H1 (cell line): ENCODE measurements around the gene HSPA1L. TPM values are rescaled to one million over a fixed set of nuclear protein-coding genes. Genes with fewer than 3 reads are reported as not detected.

ENCODE experiments used
- CTCF ChIA-PET: fragments of 300-600 bp; sonication (Branson Sonifier 250); formaldehyde crosslinking; loops from one replicate; lab custom pipeline; 2021; ENCODE audit not compliant: partially characterized antibody; lab: Charles Lee
- POLR2A ChIA-PET: fragments of 300-600 bp; sonication (Branson Sonifier 250); formaldehyde crosslinking; loops from one replicate; lab custom pipeline; 2021; ENCODE audit warnings: inconsistent platforms; ENCODE audit not compliant: partially characterized antibody; lab: Charles Lee
- DNase-seq, 2 experiments: peaks; one replicate each; pipeline versions ENCODE4 v3.0.0 to v3.0.0-alpha.2; 2010 to 2022; ENCODE audit warnings: low spot score in 2 of 2, low read depth in 1 of 2, mixed read lengths in 1 of 2
- FAIRE-seq: peaks from 2 replicates; lab custom pipeline; 2011; peaks lifted over from hg19 to GRCh38; lab: Jason Lieb, UNC
- H2AFZ ChIP-seq: 2 replicates; pipeline ENCODE4 v1.8.1; 2012; ENCODE audit warnings: low read length, inconsistent platforms
- H2AK5ac ChIP-seq: 2 replicates; pipeline ENCODE4 v1.6.1; 2013; ENCODE audit warnings: low read depth, low read length
- H2BK120ac ChIP-seq: replicated peaks from 2 replicates; pipeline ENCODE3; 2013; ENCODE audit warnings: low read depth, low read length, inconsistent platforms
- H2BK12ac ChIP-seq: 2 replicates; pipeline ENCODE4 v1.6.1; 2013; ENCODE audit warnings: low read depth, low read length
- H2BK15ac ChIP-seq: 2 replicates; pipeline ENCODE4 v1.6.1; 2013; ENCODE audit warnings: low read length
- H2BK20ac ChIP-seq: 2 replicates; pipeline ENCODE4 v1.6.1; 2013; ENCODE audit warnings: low read length
- H2BK5ac ChIP-seq: 2 replicates; pipeline ENCODE4 v1.6.1; 2013; ENCODE audit warnings: low read depth, low read length
- H3K14ac ChIP-seq: 2 replicates; pipeline ENCODE4 v1.6.1; 2013; ENCODE audit warnings: inconsistent platforms; ENCODE audit not compliant: insufficient read length
- H3K18ac ChIP-seq: 2 replicates; pipeline ENCODE4 v1.6.1; 2013; ENCODE audit warnings: low read length; ENCODE audit errors: extremely low read depth
- H3K23ac ChIP-seq: 2 replicates; pipeline ENCODE4 v1.6.1; 2013; ENCODE audit warnings: inconsistent platforms; ENCODE audit not compliant: insufficient read length
- H3K23me2 ChIP-seq: 2 replicates; pipeline ENCODE4 v1.6.1; 2013; ENCODE audit warnings: low read depth, low read length
- H3K27ac ChIP-seq: 2 replicates; pipeline ENCODE4 v1.6.1; 2011; ENCODE audit warnings: low read depth, low read length, inconsistent platforms
- H3K27me3 ChIP-seq, 4 experiments: replicated peaks in 1 of 4; 1 replicate in 1 of 4; 2 replicates in 3 of 4; pipeline versions ENCODE4 v1.6.1 to v1.8.1; 2011 to 2013; ENCODE audit warnings: low read length in 3 of 4, mild to moderate bottlenecking in 3 of 4, inconsistent platforms in 2 of 4, mixed read lengths in 2 of 4, moderate library complexity in 1 of 4; ENCODE audit not compliant: control insufficient read depth in 3 of 4, insufficient read depth in 3 of 4; ENCODE audit errors: extremely low read depth in 1 of 4
- H3K36me3 ChIP-seq, 4 experiments: 2 replicates each; pipeline versions ENCODE4 v1.6.1 to v1.8.1; 2011 to 2013; ENCODE audit warnings: mild to moderate bottlenecking in 4 of 4, low read length in 3 of 4, moderate library complexity in 2 of 4, control low read depth in 1 of 4, inconsistent platforms in 1 of 4; ENCODE audit not compliant: insufficient read depth in 4 of 4, control insufficient read depth in 2 of 4
- H3K4ac ChIP-seq: replicated peaks from 2 replicates; pipeline ENCODE3; 2013; ENCODE audit warnings: low read length, low read depth, mixed read lengths, inconsistent platforms; ENCODE audit not compliant: insufficient read length
- H3K4me1 ChIP-seq, 4 experiments: replicated peaks in 1 of 4; 1 replicate in 1 of 4; 2 replicates in 3 of 4; pipeline versions ENCODE4 v1.6.1 to v1.8.1; 2011 to 2013; ENCODE audit warnings: low read length in 3 of 4, inconsistent platforms in 2 of 4, mixed read lengths in 1 of 4; ENCODE audit not compliant: insufficient read depth in 4 of 4, control insufficient read depth in 3 of 4
- H3K4me2 ChIP-seq, 2 experiments: 2 replicates each; pipeline versions ENCODE4 v1.6.1 to v1.8.1; 2011 to 2013; ENCODE audit warnings: low read depth in 2 of 2, low read length in 2 of 2, control low read depth in 1 of 2, inconsistent platforms in 1 of 2, mild to moderate bottlenecking in 1 of 2; ENCODE audit not compliant: insufficient read depth in 1 of 2
- H3K4me3 ChIP-seq, 4 experiments: fragments of 200-600, 300-600 bp in 1 of 4; sonication (generic), shearing (Covaris generic), sonication (Bioruptor Twin) in 1 of 4; 2 replicates each; pipeline versions ENCODE4 v1.5.1 to v1.8.1; 2011 to 2016; ENCODE audit warnings: low read length in 4 of 4, low read depth in 3 of 4, control low read depth in 2 of 4, inconsistent platforms in 2 of 4, mild to moderate bottlenecking in 2 of 4, mixed read lengths in 1 of 4, moderate library complexity in 1 of 4; ENCODE audit not compliant: insufficient read depth in 2 of 4; ENCODE audit errors: extremely low read depth in 1 of 4
- H3K56ac ChIP-seq: replicated peaks from 2 replicates; pipeline ENCODE3; 2013; ENCODE audit warnings: low read depth, mild to moderate bottlenecking, mixed read lengths, low read length, inconsistent platforms; ENCODE audit not compliant: insufficient read length
- H3K79me1 ChIP-seq: 2 replicates; pipeline ENCODE4 v1.6.1; 2013; ENCODE audit warnings: low read depth, low read length, control low read depth
- H3K79me2 ChIP-seq, 2 experiments: 2 replicates each; pipeline versions ENCODE4 v1.6.1 to v1.8.1; 2012 to 2013; ENCODE audit warnings: low read length in 2 of 2, mild to moderate bottlenecking in 2 of 2, inconsistent platforms in 1 of 2; ENCODE audit not compliant: insufficient read depth in 2 of 2, control insufficient read depth in 1 of 2
- H3K9ac ChIP-seq, 4 experiments: replicated peaks in 1 of 4; 1 replicate in 1 of 4; 2 replicates in 3 of 4; pipeline versions ENCODE4 v1.6.1 to v1.8.1; 2011 to 2013; ENCODE audit warnings: low read depth in 3 of 4, low read length in 3 of 4, control low read depth in 2 of 4, mild to moderate bottlenecking in 2 of 4, moderate library complexity in 2 of 4, inconsistent platforms in 1 of 4; ENCODE audit errors: extremely low read depth in 1 of 4
- H3K9me3 ChIP-seq, 2 experiments: 2 replicates each; pipeline versions ENCODE4 v1.6.1 to v1.8.1; 2012 to 2013; ENCODE audit warnings: mild to moderate bottlenecking in 2 of 2, moderate library complexity in 2 of 2, control low read depth in 1 of 2, inconsistent platforms in 1 of 2, low read depth in 1 of 2, low read length in 1 of 2, mixed read lengths in 1 of 2; ENCODE audit not compliant: insufficient read depth in 2 of 2
- H4K20me1 ChIP-seq, 2 experiments: replicated peaks in 1 of 2; 2 replicates each; pipeline versions ENCODE3 to v1.8.1; 2011 to 2013; ENCODE audit warnings: inconsistent platforms in 2 of 2, low read length in 2 of 2, mild to moderate bottlenecking in 1 of 2; ENCODE audit not compliant: insufficient read depth in 2 of 2, control insufficient read depth in 1 of 2
- H4K5ac ChIP-seq: 2 replicates; pipeline ENCODE4 v1.6.1; 2013; ENCODE audit warnings: low read length, low read depth, mixed read lengths, inconsistent platforms; ENCODE audit not compliant: insufficient read length
- H4K8ac ChIP-seq: 2 replicates; pipeline ENCODE4 v1.8.0; 2013; ENCODE audit warnings: mild to moderate bottlenecking, moderate library complexity, low read length, inconsistent platforms; ENCODE audit not compliant: insufficient read depth; ENCODE audit errors: extremely low read depth
- H4K91ac ChIP-seq: replicated peaks from 2 replicates; pipeline ENCODE3; 2013; ENCODE audit warnings: low read length, mixed read lengths, inconsistent platforms; ENCODE audit not compliant: insufficient read length
- CTCF ChIP-seq, 3 experiments: IDR thresholded peaks; 1 replicate in 2 of 3; 2 replicates in 1 of 3; pipeline versions ENCODE4 v1.5.1 to v1.6.1; 2011; ENCODE audit warnings: low read length in 3 of 3, mild to moderate bottlenecking in 3 of 3, inconsistent platforms in 2 of 3, low read depth in 1 of 3, moderate library complexity in 1 of 3; ENCODE audit not compliant: insufficient read depth in 1 of 3; ENCODE audit errors: control extremely low read depth in 1 of 3
- NRF1 ChIP-seq: IDR thresholded peaks from 2 replicates; pipeline ENCODE4 v1.6.1; 2011; ENCODE audit warnings: mild to moderate bottlenecking, low read depth, low read length, improper control_type of control experiment
- WGBS, 2 experiments: shearing (Covaris generic) in 1 of 2; methylation state at CpG; one replicate each; pipeline versions ENCODE4 v1.1.6 to v1.1.7; 2013 to 2015; ENCODE audit warnings: low lambda C conversion rate in 2 of 2, mixed read lengths in 2 of 2, inconsistent platforms in 1 of 2, low coverage in 1 of 2, missing lambda C conversion rate in 1 of 2; ENCODE audit not compliant: insufficient replicate concordance in 2 of 2, insufficient coverage in 1 of 2, insufficient read length in 1 of 2; ENCODE audit errors: extremely low coverage in 1 of 2, missing lambda C conversion rate in 1 of 2; 5-methylcytosine and 5-hydroxymethylcytosine counted together
- polyA plus RNA-seq, 7 experiments: library from polyadenylated mRNA; depleted of rRNA in 3 of 7; stranded (reverse) in 5 of 7; unstranded in 2 of 7; fragments of >200 nt in 5 of 7; fragments of 200-250 nt in 2 of 7; gene quantifications; 1 replicate in 5 of 7; 2 replicates in 1 of 7; 4 replicates in 1 of 7; pipeline versions ENCODE4 v1.2.1 to v1.2.3, GENCODE V29; 2011 to 2013; ENCODE audit warnings: missing spikeins in 2 of 7, mixed read lengths in 2 of 7
- total RNA-seq: library from RNA; stranded (reverse); fragmentation: NEBNext Ultra II Directional; extraction: Animal tissue kit (Norgen Biotek cat#: 25700); gene quantifications from 2 replicates; pipeline ENCODE4 v1.2.1, GENCODE V29; 2021
- TF ChIP-seq, protein P1 (sequence below): IDR thresholded peaks from 2 replicates; pipeline ENCODE4 v1.6.1; 2011; ENCODE audit warnings: low read depth, mild to moderate bottlenecking, low read length; ENCODE audit not compliant: insufficient read depth

HSPA1L gene
- total and polyA plus RNA-seq, 2 of the 8 experiments (the other 6 are each of a cell fraction or from before 2014, with no cell fraction given), result 1.00 to 1.9 TPM

DNA sequence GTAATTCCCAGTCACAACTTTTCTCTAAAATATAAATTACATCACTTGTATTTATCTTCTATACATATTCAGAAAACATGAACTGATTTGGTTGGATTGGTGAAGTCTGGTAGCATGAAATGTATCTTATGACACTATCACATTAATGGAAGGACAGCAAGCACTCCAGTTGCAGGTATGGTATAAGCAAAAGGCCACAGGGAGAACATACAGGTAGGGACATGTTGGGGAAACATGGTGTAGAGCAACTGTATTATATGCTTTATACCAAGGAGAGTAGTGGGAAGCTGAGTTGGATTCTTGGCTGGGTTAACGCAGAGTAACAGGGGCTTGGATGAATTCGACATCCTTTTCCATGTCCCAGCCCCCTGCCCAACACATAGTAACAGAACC, 18.1 kb downstream of the HSPA1L start:
- Histone ChIP-seq H3K27ac (no peak overlapping the region), H2BK20ac (no peak overlapping the region), H3K18ac (no peak overlapping the region), H2BK120ac (no peak overlapping the region), H3K9ac (no peak overlapping the region), H2AK5ac (no peak overlapping the region), H3K36me3 (peaks cover 2 to 26% (median 11%) of the 10 kb centered on the region in 4 experiments; a peak in 6 of 8 replicates), H2BK5ac (no peak overlapping the region), H4K5ac (no peak overlapping the region), H3K4ac (no peak overlapping the region), H3K4me1 (peaks cover 0 to 2% (median under 1%) of the 10 kb centered on the region in 4 experiments; a peak in 3 of 7 replicates), H2BK12ac (no peak overlapping the region), H4K20me1 (peaks cover 1 to 6% of the 10 kb centered on the region in 2 experiments), H4K8ac (no peak overlapping the region), H3K4me3 (no peak overlapping the region), H2AFZ (no peak overlapping the region), H3K79me1 (peaks cover 3% of the 10 kb centered on the region; the same call in 1 of the 2 replicates), H3K79me2 (peaks cover 0 to 19% of the 10 kb centered on the region in 2 experiments; a peak in 2 of 4 replicates), H3K4me2 (no peak overlapping the region), H3K14ac (no peak overlapping the region), H3K23ac (no peak overlapping the region), H3K9me3 (no peaks in the 10 kb centered on the region), H3K27me3 (no peaks in the 10 kb centered on the region), H3K23me2 (peaks cover 5% of the 10 kb centered on the region; the same call in 1 of the 2 replicates), H2BK15ac (no peak overlapping the region), H4K91ac (no peak overlapping the region), H3K56ac (no peak overlapping the region)
- ChIA-PET CTCF (interaction anchor here (0.8 to 5.9 kb wide), 9 partner anchors 9 to 90 kb away, joined by 3 to 28 read pairs (median 6); partner anchors contain the start of genes HSPA1A, HSPA1L, LSM2 and VWA7), POLR2A (interaction anchor here (0.9 to 7.6 kb wide), 9 partner anchors 9 to 132 kb away, joined by 3 to 81 read pairs (median 9); partner anchors contain the start of genes GPANK1, HSPA1A, HSPA1B and HSPA1L)
- no peak for FAIRE-seq
- 94% methylated on average over 2 of the region's 2 CpGs; no CpG with 5 or more reads in 1 of the 2 experiments for WGBS, 2 experiments
- DNase-seq, result no peak
- TF ChIP-seq NRF1 (no peak), CTCF (IDR thresholded peaks at IDR 0.05; ENCODE audit: control extremely low read depth in 1 of 3, insufficient read depth in 1 of 3, low read depth in 1 of 3, low read length in 3 of 3) (no peak)
- TF ChIP-seq, protein P1, sequence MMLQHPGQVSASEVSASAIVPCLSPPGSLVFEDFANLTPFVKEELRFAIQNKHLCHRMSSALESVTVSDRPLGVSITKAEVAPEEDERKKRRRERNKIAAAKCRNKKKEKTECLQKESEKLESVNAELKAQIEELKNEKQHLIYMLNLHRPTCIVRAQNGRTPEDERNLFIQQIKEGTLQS, result no peak
